NB4 (cell line): Measurements from ENCODE around the gene TREML1.
"Not testable (repeated sequence)": the region's sequence is repeated elsewhere in the genome, so short reads cannot be mapped to it uniquely, and the experiment has no call there.

ENCODE experiments used
- DNase-seq: peaks from one replicate; pipeline ENCODE4 v3.0.0; 2010; ENCODE audit warnings: low read depth
- H3K4me3 ChIP-seq: one replicate; pipeline ENCODE4 v1.5.1; 2011; ENCODE audit warnings: mild to moderate bottlenecking, low read depth, low read length, moderate library complexity
- CTCF ChIP-seq: IDR thresholded peaks from one replicate; pipeline ENCODE4 v1.5.1; 2012; ENCODE audit warnings: low read depth, low read length
- MAX ChIP-seq: IDR thresholded peaks from 2 replicates; pipeline ENCODE4 v1.6.1; 2011; ENCODE audit warnings: low read depth, low read length
- MYC ChIP-seq: IDR thresholded peaks from 2 replicates; pipeline ENCODE4 v1.6.1; 2011; ENCODE audit warnings: low read depth, low read length
- POLR2A ChIP-seq: IDR thresholded peaks from 2 replicates; pipeline ENCODE4 v1.6.1; 2011; ENCODE audit warnings: mild to moderate bottlenecking; ENCODE audit not compliant: insufficient read length; ENCODE audit errors: extremely low read depth

TREML1 gene

DNA sequence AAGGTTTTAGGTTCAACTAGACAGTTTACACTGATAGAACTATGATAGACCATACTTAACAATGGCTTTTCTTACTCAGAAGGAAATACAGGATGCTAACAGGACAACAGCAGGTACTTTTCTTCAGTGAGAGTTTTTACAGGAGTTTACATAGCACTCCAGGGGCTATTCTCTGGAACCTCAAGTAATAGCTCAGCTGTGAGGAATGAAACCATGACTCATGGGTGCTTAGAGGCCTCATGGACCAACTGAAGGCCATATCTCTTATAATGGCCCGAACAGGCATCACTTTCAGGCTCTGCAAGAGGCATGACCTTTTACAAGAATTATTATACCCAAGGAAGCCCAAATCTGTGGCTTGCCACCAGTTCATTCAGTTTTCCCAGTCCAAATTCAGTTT, 31.8 kb downstream of the TREML1 start:
- TF ChIP-seq CTCF (no peak), POLR2A (no peak), MAX (no peak), MYC (no peak)
- no peak for DNase-seq
- no peak overlapping the region for H3K4me3 ChIP-seq

DNA sequence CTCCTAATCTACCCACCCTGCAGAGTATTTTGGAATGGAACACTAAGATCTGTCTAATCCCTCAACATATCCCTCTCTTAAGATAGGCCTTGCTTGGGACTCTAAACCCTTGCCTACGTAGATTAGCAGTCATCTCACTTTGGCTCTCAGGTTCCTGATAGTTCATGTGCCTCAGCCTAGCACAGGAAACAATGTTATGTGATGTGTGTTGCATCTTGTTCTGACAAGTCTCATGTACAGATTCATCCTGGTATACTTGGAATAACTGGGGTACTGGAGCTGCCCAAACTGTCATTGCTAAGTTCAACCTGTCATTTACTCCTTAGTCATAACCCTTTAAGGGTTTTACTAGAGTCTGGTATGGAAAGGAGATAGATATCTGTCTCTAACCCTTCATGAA, 34.1 kb downstream of the TREML1 start:
- TF ChIP-seq CTCF (no peak), POLR2A (no peak)
- DNase-seq, result no peak
- H3K4me3 ChIP-seq, result no peak overlapping the region

DNA sequence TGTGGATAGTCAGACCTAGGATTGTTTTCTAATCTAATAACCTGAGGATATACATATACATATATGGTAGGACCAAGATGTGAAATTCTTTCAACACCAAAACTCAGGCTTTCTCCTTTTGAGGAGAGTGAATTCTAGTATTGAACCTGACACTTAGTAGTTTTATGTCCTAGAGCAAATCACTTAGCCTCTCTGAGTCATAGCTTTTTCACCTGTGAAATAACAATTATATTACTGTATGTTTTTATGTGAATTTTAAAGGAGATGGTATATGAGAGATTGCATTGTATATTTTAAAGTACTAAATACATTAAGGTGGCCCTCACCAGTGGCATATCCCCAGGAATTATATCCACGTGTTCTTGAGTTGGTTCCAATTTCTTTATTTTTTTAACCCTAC, 34.6 kb downstream of the TREML1 start:
- no peak overlapping the region for H3K4me3 ChIP-seq
- DNase-seq, result no peak
- TF ChIP-seq MYC, result no peak
- TF ChIP-seq CTCF, result no peak
- TF ChIP-seq MAX, result no peak
- no peak for TF ChIP-seq POLR2A

- not testable (repeated sequence) for H3K4me3 ChIP-seq, DNase-seq
Observed at GRCh38 chr6:41115027-41115426, 39.1 kb downstream of the TREML1 start.

DNA sequence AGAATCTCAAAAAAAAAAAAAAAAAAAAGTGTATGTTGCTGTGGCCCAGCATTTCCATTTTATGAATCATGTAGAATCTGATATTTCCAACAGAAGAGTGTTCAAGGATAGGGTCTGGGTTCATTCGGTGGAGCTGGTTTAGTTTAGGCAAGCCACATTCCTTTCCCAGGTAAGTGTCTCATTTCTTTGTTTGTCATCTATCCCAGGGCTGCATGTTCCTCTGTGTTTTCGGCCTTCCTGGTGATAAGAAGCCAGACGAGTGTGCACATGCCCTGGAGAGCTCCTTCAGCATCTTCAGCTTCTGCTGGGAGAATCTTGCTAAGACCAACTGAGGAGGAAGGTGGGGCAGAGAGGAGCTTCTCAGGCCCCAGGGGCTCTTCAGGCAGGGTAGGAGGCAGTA, 43.1 kb downstream of the TREML1 start:
- TF ChIP-seq MYC (no peak), POLR2A (no peak), MAX (no peak), CTCF (no peak)
- H3K4me3 ChIP-seq, result no peak overlapping the region
- no peak for DNase-seq

GRCh38 chr6:41103847-41104246, 50.3 kb downstream of the TREML1 start:
- no peak for TF ChIP-seq POLR2A
- no peak for TF ChIP-seq MAX
- TF ChIP-seq MYC, result no peak
- no peak for TF ChIP-seq CTCF
- no peak overlapping the region for H3K4me3 ChIP-seq
- no peak for DNase-seq
